K562 (cell line): ENCODE data around the gene HCN4. TPM values are rescaled to one million over a fixed set of nuclear protein-coding genes. Genes with fewer than 3 reads are reported as not detected.

Source experiments
- ATAC-seq: fragments of 200-7000 bp; cut with Tn5 transposase; 3 replicates; pipeline ENCODE4 v1.9.1; 2020; ENCODE audit warnings: moderate library complexity
- BruUV-seq: library from RNA; stranded (reverse); fragments of 400-500 nt; replicated peaks from 2 replicates; lab custom pipeline; 2021; lab: Mats Ljungman, UMichigan
- CTCF ChIA-PET: fragments of 300-600 bp; formaldehyde crosslinking; extraction: SDS; loops from one replicate; lab custom pipeline; 2021; ENCODE audit warnings: low intra/inter-chr PET ratio; lab: Yijun Ruan, JAX
- POLR2A ChIA-PET: fragments of 300-600, 350-650 bp; sonication (Branson Sonifier 250); formaldehyde crosslinking; extraction: SDS; loops from one replicate; lab custom pipeline; 2021; ENCODE audit warnings: antibody characterized with exemption, inconsistent platforms; lab: Yijun Ruan, JAX
- DNase-seq, 4 experiments: peaks; one replicate each; pipeline versions ENCODE4 v3.0.0 to v3.0.0-alpha.2; 2011 to 2018; ENCODE audit warnings: low spot score in 3 of 4, mixed read lengths in 3 of 4; ENCODE audit errors: extremely low read depth in 1 of 4
- FAIRE-seq: peaks from 2 replicates; lab custom pipeline; 2011; peaks lifted over from hg19 to GRCh38; lab: Jason Lieb, UNC
- H2AFZ ChIP-seq: 2 replicates; pipeline ENCODE4 v1.6.0; 2011; ENCODE audit warnings: low read depth, low read length, control low read depth, inconsistent platforms
- H3K27ac ChIP-seq: fragments of 200-600 bp; 3 replicates; pipeline ENCODE4 v1.8.0; 2011; ENCODE audit warnings: low read depth, mild to moderate bottlenecking, control low read depth, inconsistent platforms, low read length, moderate library complexity, mixed read lengths; ENCODE audit errors: extremely low read depth
- H3K27me3 ChIP-seq, 2 experiments: fragments of 300-600 bp in 1 of 2; 2 replicates in 1 of 2; 3 replicates in 1 of 2; pipeline versions ENCODE4 v1.6.0 to v1.8.0; 2011; ENCODE audit warnings: inconsistent platforms in 2 of 2, low read length in 2 of 2, mild to moderate bottlenecking in 1 of 2, mixed read lengths in 1 of 2, moderate library complexity in 1 of 2; ENCODE audit not compliant: control insufficient read depth in 2 of 2, insufficient read depth in 2 of 2
- H3K36me3 ChIP-seq: fragments of 300-600 bp; 3 replicates; pipeline ENCODE4 v1.8.0; 2011; ENCODE audit warnings: mild to moderate bottlenecking, low read length, inconsistent platforms; ENCODE audit not compliant: control insufficient read depth, insufficient read depth
- H3K4me1 ChIP-seq, 2 experiments: fragments of 200-600 bp in 1 of 2; replicated peaks in 1 of 2; 2 replicates in 1 of 2; 3 replicates in 1 of 2; pipeline versions ENCODE4 v1.5.1 to v1.8.0; 2011; ENCODE audit warnings: inconsistent platforms in 2 of 2, low read length in 2 of 2, mild to moderate bottlenecking in 1 of 2, mixed read lengths in 1 of 2, moderate library complexity in 1 of 2; ENCODE audit not compliant: control insufficient read depth in 2 of 2, insufficient read depth in 2 of 2
- H3K4me2 ChIP-seq: 2 replicates; pipeline ENCODE4 v1.6.1; 2011; ENCODE audit warnings: low read length, control low read depth, inconsistent platforms, mixed read lengths; ENCODE audit not compliant: insufficient read depth
- H3K4me3 ChIP-seq: fragments of 200-600 bp; sonication (generic), shearing (Covaris generic); 2 replicates; pipeline ENCODE4 v1.5.1; 2016; ENCODE audit warnings: control low read depth, inconsistent platforms
- H3K79me2 ChIP-seq: fragments of 200-600 bp; 3 replicates; pipeline ENCODE4 v1.8.0; 2011; ENCODE audit warnings: low read length, inconsistent platforms; ENCODE audit not compliant: control insufficient read depth, insufficient read depth
- H3K9ac ChIP-seq, 2 experiments: 2 replicates each; pipeline versions ENCODE4 v1.6.0 to v1.6.1; 2011; ENCODE audit warnings: low read depth in 2 of 2, low read length in 2 of 2, control low read depth in 1 of 2, inconsistent platforms in 1 of 2, mild to moderate bottlenecking in 1 of 2, mixed read lengths in 1 of 2; ENCODE audit not compliant: insufficient read depth in 1 of 2
- H3K9me1 ChIP-seq: one replicate; pipeline ENCODE4 v1.6.0; 2011; ENCODE audit warnings: inconsistent platforms, mild to moderate bottlenecking, low read length, moderate library complexity; ENCODE audit not compliant: control insufficient read depth, insufficient read depth
- H3K9me3 ChIP-seq: replicated peaks from 2 replicates; pipeline ENCODE4 v1.5.1; 2011; ENCODE audit warnings: low read depth, low read length, inconsistent platforms; ENCODE audit not compliant: control insufficient read depth, insufficient read depth
- H4K20me1 ChIP-seq: replicated peaks from 2 replicates; pipeline ENCODE4 v1.6.1; 2011; ENCODE audit warnings: low read length, inconsistent platforms, mixed read lengths; ENCODE audit not compliant: control insufficient read depth, insufficient read depth
- AFF4 ChIP-seq: sonication (generic); formaldehyde crosslinking; IDR thresholded peaks from 2 replicates; pipeline ENCODE4 v1.8.0; 2023; ENCODE audit warnings: mild to moderate bottlenecking, missing genetic modification reagents
- HDGF ChIP-seq: fragments of 450-650 bp; IDR thresholded peaks from 2 replicates; pipeline ENCODE4 v1.6.1; 2016
- TEAD1 ChIP-seq, 2 experiments: fragments of 450-650 bp in 1 of 2; sonication (generic) in 1 of 2; formaldehyde crosslinking; IDR thresholded peaks; 2 replicates each; pipeline versions ENCODE4 v1.4.0 to v1.8.0; 2020 to 2022; ENCODE audit warnings: mild to moderate bottlenecking in 2 of 2, missing genetic modification reagents in 1 of 2
- ZNF408 ChIP-seq: fragments of 250-450 bp; sonication (Bioruptor Pico); IDR thresholded peaks from 2 replicates; pipeline ENCODE4 v1.4.0; 2020; ENCODE audit warnings: low read depth, mild to moderate bottlenecking, moderate library complexity
- ZNF785 ChIP-seq: fragments of 250-450 bp; sonication (Bioruptor Pico); IDR thresholded peaks from 2 replicates; pipeline ENCODE4 v1.4.0; 2020; ENCODE audit warnings: mild to moderate bottlenecking
- WGBS: fragments of 100-300 bp; shearing (Covaris generic); methylation state at CpG from one replicate; pipeline ENCODE4 v1.1.6; 2016; ENCODE audit warnings: low coverage, mixed read lengths; ENCODE audit not compliant: insufficient coverage; ENCODE audit errors: missing lambda C conversion rate; 5-methylcytosine and 5-hydroxymethylcytosine counted together
- in situ Hi-C: fragments of 300-500 bp; cut with MboI; formaldehyde crosslinking; loops from 4 replicates; pipeline ENCODE4 v1.15.0; 2018; ENCODE audit warnings: inconsistent platforms, mixed read lengths
- intact Hi-C: fragments of 100-400 bp; cut with micrococcal nuclease; formaldehyde crosslinking; loops from 2 replicates; pipeline ENCODE4 v1.14.2; 2022
- polyA plus RNA-seq, 8 experiments: library from polyadenylated mRNA; depleted of rRNA in 4 of 8; stranded (reverse) in 5 of 8; unstranded in 3 of 8; fragments of >200 nt; fragmentation: Nextera tagmentation in 2 of 8; fragmentation: Illumina TruSeq in 1 of 8; extraction: Ambion mirVana in 2 of 8; extraction: Trizol in 1 of 8; gene quantifications; 2 replicates each; pipeline versions ENCODE4 v1.2.1 to v1.2.3, GENCODE V29; 2011 to 2014; ENCODE audit warnings: inconsistent platforms in 1 of 8, missing spikeins in 1 of 8
- total RNA-seq, 7 experiments: library from RNA; depleted of rRNA in 6 of 7; stranded (reverse); fragments of >200 nt in 6 of 7; fragmentation: Illumina TruSeq in 2 of 7; extraction: Trizol in 2 of 7; gene quantifications; 2 replicates each; pipeline versions ENCODE4 v1.2.1 to v1.2.3, GENCODE V29; 2011 to 2021; ENCODE audit warnings: low replicate concordance in 1 of 7

HCN4 gene
- total and polyA plus RNA-seq, 9 of the 15 experiments (the other 6 are each of a cell fraction or from before 2014, with no cell fraction given) = not detected

DNA sequence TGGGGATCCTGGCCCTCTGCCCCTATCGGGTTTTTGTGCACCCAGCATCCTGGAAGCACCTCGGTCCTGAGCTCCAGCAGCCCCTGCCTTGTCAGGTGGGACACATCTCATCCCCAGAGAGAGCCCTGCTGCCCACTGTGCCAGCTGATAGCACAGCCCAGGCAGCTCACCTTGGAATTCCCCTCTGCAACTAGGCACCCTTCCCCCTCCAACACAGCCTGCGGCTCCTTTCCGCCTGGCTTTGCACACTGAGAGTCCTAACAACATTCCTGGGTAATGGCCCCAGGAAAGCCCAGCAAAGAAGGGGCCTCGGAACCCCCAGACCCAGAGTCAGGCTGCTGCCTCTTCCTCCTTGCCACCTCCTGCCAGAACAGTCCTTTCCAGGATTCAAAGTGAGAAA lies 5.9 kb downstream of the HCN4 start:
- Histone ChIP-seq H3K4me3 (no peak overlapping the region), H3K4me2 (no peak overlapping the region), H3K9me3 (no peaks in the 10 kb centered on the region), H3K9me1 (no peaks in the 10 kb centered on the region), H3K79me2 (no peaks in the 10 kb centered on the region), H3K4me1 (peaks cover 0 to 8% of the 10 kb centered on the region in 2 experiments; a peak in 2 of 5 replicates), H3K27ac (no peak overlapping the region), H3K27me3 (peaks cover 12 to 85% of the 10 kb centered on the region in 2 experiments; a peak in 3 of 5 replicates), H4K20me1 (peaks cover 27% of the 10 kb centered on the region), H3K36me3 (no peaks in the 10 kb centered on the region), H3K9ac (no peak overlapping the region), H2AFZ (no peak overlapping the region)
- DNase-seq = no peak
- intact Hi-C loops = no loop called here
- WGBS = 0% methylated on average over 4 of the region's 5 CpGs
- POLR2A ChIA-PET = no interaction called here
- ATAC-seq = no peak
- in situ Hi-C loops = no loop called here
- TF ChIP-seq HDGF = no peak
- no peak for TF ChIP-seq ZNF408 (CRISPR knock-in tag)
- no peak for TF ChIP-seq AFF4 (CRISPR knock-in tag)
- no peak for TF ChIP-seq TEAD1 (CRISPR knock-in tag; IDR thresholded peaks at IDR 0.05)
- TF ChIP-seq ZNF785 (CRISPR knock-in tag) = no peak
- FAIRE-seq = no peak
- no TSS peak for BruUV-seq
- CTCF ChIA-PET = no interaction called here
